T-helper 1 cell treated with Interleukin-12 subunit alpha and Interleukin-12 subunit beta and Interleukin-4 antibody, amounts not matched to agents 30 ng/mL and 1 ng/mL, for 36 hours (primary cell): ENCODE results near the gene TNK1. TPM values are rescaled to one million over a fixed set of nuclear protein-coding genes. Genes with fewer than 3 reads are reported as not detected.

ENCODE experiments used
- intact Hi-C: fragments of 100-400 bp; cut with micrococcal nuclease; formaldehyde crosslinking; loops from one replicate; pipeline ENCODE4 v1.15.1; 2024
- total RNA-seq: library from RNA; stranded (reverse); gene quantifications from 2 replicates; pipeline ENCODE4 v1.2.3, GENCODE V29; 2022

Gene TNK1
- total RNA-seq, 1 donor from 2014 or later, result 1.1 TPM

DNA sequence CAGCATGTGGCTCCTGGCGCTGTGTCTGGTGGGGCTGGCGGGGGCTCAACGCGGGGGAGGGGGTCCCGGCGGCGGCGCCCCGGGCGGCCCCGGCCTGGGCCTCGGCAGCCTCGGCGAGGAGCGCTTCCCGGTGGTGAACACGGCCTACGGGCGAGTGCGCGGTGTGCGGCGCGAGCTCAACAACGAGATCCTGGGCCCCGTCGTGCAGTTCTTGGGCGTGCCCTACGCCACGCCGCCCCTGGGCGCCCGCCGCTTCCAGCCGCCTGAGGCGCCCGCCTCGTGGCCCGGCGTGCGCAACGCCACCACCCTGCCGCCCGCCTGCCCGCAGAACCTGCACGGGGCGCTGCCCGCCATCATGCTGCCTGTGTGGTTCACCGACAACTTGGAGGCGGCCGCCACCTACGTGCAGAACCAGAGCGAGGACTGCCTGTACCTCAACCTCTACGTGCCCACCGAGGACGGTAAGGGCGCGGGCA, 27.4 kb downstream of the TNK1 start:
- intact Hi-C loops, result no loop called here

DNA sequence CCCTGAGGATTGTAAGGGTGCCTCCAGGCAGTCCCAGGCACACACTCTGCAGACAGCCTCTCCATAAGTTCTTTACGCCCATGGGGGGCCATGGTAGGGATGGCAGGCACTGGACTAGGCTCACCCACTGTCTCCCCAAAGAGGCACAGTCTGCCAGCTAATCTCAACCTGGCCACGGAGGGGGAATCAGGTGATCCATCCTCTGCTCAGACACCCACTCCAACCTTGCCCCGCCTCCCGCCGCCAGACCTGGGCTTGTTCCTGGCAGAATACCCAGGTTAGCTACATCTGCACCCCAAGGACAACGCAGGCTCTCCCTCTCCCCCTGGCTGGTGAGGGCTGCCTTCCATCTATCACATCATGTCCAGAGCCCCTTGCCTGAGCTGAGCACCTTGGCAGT, 28.0 kb downstream of the TNK1 start:
- intact Hi-C loops, result no loop called here

DNA sequence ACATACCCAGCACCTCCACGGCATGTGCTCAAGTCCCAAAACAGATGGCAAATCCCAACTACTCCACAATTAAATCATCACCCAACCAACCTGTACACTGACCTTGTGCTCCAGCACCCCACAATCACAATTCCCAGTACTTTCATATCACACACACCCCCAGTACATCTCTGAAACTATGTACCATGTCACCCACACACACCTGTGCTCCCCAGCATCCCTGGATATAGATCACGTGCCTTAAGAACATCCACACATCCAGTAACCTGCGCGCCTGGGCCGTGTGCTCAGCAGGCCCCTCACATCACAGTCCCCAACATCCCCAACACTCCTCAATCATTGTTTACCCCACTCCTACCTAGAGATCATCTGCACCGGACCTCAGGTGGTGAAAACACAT, 28.8 kb downstream of the TNK1 start:
- intact Hi-C loops, result no loop called here

DNA sequence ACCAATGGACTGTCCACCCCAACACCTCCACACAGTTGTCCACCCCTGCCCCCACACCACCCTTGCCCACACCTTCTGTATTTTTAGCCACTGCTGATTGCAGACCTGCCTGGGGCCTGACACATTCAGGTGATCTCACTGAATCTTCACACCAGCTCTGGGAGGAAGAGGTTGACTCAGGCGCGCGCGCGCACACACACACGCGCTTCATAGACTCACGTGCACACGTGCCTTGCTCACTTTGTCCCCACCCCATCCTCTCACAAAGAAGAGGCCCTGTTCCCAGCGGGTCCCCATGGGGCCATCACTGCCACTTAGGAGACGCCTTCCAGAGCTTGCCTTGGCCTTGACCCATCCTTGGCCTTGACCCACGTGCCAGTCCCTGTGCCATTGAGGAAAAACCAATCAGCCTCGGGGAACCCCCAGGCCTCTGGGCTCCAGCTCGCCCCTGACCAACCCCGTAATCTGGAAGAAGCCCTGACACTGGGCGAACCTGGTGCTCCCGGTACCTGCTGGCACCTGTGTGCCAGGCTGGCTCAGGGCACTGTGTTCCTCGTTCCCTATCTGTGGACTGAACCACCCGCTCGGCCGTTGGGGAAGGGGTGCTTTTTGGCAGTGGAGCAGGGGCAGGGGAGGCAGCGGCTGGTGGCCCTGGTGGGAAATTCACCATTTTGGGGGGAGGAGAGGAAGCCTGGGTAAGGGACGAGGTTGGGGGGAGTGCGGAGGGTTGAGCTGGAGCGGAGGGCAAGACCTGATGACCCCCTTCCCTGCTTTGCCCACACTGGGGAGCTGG, 29.9 kb downstream of the TNK1 start:
- intact Hi-C loops, result no loop called here

DNA sequence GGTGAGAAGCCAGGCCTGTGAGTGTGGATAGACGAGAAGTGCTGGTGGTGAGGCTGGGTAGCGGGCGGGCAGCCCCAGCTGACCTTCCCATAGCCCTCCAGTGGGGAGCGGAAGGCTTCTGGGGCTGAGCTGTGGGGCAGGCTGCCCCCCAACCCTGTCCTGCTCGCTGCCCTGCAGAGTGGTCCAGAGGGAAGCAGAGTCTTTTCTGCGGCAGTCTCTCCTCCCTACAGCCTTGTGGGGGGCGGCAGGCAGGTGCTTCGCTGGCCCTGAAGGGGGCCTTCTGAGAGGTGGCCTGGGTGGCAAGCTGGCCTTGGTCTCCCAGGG, 30.5 kb downstream of the TNK1 start:
- intact Hi-C loops, result no loop called here

DNA sequence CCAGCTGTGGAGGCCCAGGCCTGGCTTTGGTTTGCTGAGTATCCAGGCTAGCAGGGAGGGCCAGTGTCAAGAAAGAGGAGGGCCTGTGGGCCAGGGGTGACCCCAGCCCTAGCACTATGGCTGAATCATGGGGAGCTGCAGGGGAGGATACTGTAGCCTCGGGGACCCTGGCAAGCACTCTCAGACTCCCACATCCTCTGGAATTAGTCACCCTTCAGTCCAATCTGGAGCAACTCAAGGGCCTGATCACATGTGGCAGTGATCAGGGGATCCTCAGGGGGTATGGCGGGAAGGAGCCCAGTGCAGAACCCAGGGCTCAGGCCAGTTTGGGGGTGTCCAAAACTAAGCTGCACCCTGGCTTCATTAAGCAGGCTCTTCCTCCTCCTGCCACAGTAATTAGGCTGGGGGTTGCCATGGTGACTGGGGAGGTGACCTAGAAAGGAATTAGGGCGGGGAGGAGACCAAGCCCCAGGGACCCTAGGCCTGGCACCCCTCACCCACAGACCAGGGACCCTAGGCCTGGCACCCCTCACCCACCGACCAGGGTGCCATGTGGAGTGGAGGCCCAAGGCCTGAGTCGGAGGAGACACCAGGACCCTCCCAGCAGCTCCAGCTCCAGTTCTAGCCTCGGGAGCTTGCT, 32.6 kb downstream of the TNK1 start:
- intact Hi-C loops, result no loop called here

DNA sequence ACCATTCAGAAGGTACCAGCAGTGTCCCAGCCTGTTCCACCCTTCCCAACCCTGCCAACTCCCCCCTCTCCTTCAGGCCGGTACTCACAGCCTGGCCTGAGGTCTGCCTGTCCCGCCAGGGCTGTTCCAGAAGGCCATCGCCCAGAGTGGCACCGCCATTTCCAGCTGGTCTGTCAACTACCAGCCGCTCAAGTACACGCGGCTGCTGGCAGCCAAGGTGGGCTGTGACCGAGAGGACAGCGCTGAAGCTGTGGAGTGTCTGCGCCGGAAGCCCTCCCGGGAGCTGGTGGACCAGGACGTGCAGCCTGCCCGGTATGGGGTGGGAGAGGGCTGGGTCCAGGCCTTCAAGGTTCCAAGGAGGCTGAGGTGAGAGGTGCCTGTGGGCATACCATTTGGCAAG, 33.9 kb downstream of the TNK1 start:
- intact Hi-C loops, result no loop called here

DNA sequence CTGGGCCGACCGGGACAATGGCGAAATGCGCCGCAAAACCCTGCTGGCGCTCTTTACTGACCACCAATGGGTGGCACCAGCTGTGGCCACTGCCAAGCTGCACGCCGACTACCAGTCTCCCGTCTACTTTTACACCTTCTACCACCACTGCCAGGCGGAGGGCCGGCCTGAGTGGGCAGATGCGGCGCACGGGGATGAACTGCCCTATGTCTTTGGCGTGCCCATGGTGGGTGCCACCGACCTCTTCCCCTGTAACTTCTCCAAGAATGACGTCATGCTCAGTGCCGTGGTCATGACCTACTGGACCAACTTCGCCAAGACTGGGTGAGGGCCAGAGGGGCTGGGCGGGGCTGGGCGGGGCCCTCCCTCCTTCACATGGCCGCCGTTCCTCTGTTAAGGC, 34.9 kb downstream of the TNK1 start:
- intact Hi-C loops, result no loop called here

DNA sequence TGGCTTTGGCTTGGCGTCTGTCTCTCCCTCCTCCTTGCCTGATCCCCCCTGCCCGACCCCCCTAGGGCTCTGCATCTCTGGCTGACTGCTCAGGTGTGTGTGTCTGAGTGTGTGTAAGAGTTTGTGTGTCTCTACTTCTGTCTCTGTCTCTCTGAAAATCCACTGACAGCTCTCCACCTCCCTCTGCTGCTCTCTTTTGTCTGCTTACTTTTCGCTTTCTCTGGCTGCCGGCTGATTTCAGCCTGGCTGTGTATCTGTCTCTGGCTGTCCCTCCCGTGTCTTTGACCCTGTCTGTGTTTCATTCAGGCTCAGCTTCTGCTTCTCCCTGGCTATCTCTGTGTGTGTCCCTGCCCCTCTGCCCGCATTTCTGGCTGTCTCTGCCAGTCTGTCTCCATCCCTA, 35.4 kb downstream of the TNK1 start:
- intact Hi-C loops, result no loop called here

DNA sequence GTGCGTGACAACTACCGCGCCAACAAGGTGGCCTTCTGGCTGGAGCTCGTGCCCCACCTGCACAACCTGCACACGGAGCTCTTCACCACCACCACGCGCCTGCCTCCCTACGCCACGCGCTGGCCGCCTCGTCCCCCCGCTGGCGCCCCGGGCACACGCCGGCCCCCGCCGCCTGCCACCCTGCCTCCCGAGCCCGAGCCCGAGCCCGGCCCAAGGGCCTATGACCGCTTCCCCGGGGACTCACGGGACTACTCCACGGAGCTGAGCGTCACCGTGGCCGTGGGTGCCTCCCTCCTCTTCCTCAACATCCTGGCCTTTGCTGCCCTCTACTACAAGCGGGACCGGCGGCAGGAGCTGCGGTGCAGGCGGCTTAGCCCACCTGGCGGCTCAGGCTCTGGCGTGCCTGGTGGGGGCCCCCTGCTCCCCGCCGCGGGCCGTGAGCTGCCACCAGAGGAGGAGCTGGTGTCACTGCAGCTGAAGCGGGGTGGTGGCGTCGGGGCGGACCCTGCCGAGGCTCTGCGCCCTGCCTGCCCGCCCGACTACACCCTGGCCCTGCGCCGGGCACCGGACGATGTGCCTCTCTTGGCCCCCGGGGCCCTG, 36.3 kb downstream of the TNK1 start:
- intact Hi-C loops, result no loop called here

DNA sequence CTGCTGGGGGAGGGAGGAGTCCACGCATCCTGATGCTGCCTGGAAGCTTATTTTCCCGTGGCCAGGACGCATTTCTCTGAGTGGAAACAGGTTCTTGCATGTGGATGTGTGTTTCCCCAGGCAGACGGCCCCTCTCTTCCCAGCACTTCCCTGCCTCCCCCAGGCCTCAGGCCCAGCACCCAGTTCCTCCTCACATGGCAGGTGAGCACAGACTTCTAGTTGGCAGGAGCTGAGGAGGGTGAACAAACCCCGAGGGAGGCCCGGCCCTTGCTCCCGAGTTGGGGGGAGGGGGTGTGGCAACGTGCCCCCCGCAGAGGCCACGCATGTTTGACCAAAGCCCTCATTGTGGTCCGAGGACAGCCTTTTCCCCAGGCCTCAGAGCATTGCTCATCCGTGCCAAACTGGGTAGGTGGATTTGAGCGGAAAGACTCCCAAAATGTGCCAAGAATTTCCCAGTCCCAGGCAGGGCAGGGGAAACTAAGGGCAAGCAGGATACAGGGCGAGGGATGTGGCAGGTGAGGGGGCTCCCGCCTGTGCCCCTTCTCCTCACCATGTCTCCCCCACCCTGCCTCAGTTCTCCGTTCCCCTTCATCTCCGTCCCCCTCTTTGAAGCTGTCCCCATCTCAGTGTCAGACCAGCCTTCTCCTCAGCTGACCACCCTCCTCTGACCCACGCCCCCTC, 37.7 kb downstream of the TNK1 start:
- intact Hi-C loops, result no loop called here

DNA sequence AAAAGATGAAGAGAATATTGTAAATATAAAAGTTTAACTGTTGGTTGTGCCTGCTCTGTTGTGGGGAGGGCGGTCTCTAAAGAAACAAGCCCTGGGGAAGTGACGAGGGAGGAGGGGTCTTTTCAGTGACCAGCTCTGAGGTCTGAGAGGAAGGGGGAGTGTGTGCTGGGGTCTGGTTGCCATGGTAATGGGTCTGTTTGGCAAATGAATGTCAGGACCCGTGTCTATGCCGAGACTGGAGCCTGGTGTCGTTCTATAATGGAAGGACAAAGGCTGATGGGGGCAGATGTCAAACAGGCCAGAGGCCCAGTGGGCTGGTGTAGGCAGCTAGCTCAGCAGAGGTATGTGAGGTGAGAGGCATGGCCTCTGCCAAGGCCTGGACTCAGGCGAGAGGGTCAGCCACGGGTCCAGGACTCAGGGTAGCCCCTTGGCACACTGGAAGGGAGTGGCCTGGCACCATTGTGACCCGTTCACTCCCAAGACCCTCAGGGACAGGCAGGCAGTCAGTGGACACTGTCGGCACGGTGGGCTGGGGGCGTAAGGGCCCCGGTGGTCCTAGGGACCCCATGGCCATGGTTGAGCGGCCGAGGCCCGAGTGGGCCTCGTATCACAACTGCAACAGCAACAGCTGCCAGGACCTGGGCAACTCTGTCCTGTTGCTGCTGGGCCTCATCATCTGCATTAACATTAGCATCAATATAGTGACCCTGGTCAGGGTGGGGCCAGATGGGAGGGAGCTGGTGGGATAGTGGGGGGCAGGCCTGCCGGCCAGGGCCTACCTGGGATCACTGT, 39.1 kb downstream of the TNK1 start, which contains the start of gene SPEM1:
SPEM1 (plus strand) TSS at position 506 of the 792 bp plus-strand sequence; CDS start at position 567, 61 bp downstream.
- intact Hi-C loops, result no loop called here

DNA sequence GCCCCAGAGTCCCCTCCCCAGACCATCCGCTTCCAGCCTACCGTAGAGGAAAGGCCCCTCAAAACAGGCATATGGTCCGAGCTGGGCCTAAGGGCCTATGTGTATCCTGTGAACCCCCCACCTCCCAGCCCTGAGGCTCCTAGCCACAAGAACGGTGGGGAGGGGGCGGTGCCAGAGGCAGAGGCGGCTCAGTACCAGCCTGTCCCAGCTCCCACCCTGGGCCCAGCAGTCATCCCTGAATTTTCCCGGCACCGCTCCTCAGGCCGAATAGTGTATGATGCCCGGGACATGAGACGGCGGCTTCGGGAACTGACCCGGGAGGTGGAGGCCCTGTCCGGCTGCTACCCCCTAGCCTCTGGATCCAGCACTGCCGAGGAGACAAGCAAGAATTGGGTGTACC, 40.3 kb downstream of the TNK1 start:
- intact Hi-C loops, result no loop called here

DNA sequence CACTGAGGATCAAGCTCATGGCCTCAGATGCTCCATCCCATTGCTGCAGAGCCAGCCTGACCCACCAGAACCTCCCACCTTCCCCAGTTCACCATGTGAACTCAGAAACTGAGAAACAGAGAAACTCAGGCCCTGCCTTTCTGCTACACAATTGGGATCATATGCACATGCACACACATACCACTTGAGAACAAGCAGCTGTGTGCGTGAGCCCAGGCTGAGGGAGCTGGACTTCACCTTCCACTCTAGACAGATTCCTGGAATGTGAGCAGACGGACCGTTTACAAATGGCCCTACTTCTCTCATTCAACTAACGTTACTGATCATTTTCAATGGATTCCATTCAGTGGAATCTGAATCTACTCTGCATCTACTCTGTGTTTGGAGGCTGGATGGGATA, 42.8 kb downstream of the TNK1 start:
- intact Hi-C loops, result no loop called here

DNA sequence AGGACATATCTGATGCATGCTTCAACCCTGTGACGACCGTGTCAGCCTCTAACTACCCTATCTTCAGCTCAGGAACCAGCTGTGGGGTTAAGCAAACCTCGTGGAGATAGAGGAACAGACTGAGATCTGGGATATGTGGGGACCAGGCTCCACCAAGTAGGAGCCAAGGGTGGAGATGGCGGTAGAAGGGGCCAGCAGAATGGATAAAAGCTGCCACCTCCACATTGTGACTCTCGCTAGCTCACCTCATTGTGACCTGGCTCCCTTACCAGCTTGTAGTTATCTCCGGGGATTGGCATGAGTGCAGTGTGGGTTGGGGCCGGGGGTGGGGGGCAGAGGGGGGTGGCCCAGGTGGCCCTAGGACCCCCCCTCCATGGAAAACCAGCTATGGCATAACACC, 44.4 kb downstream of the TNK1 start, which contains the start of gene SPEM2:
SPEM2 (plus strand) TSS at position 301 of the 400 bp plus-strand sequence; CDS start at position 374, 73 bp downstream.
- intact Hi-C loops, result no loop called here

DNA sequence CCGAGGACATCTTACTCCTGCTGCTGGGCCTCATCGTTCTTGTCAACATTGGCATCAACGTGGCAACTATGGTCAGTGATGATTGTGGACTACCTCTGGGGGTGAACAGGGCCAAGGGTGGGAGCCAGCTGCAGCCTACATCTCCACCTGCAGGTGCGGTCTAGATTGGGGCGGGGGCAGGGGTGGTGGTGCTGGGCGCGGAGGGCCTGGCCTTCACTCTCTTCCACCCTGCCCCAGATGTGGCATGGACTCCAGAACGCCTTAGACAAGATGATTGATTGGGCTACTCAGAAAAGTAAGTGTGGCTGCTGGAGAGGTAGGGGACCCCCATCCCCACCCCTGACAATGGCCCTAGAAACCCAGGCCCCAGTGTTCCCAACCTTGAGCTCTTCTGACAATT, 44.9 kb downstream of the TNK1 start:
- intact Hi-C loops, result no loop called here

DNA sequence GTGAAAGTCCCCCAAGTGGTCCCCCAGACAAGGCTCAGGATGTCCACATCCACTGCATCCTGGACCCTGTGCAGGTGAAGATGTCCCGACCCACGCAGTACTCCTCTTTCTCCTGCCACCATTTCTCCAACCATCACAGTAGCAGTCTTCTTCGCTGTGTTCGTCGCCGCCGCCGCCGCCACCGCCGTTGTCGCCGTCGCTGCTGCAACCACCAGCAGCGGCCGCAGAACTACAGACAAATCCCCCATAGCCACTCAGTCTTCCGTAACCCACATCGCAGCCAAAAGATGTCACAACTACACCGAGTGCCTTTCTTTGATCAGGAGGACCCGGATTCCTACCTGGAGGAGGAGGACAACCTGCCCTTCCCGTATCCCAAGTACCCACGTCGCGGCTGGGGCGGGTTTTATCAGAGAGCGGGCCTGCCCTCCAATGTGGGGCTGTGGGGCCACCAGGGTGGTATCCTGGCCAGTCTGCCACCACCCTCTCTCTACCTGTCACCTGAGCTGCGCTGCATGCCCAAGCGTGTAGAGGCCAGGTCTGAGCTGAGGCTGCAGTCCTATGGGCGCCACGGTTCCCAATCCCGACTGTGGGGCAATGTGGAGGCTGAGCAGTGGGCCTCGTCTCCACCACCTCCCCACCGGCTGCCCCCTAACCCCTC, 45.4 kb downstream of the TNK1 start:
- intact Hi-C loops, result no loop called here

DNA sequence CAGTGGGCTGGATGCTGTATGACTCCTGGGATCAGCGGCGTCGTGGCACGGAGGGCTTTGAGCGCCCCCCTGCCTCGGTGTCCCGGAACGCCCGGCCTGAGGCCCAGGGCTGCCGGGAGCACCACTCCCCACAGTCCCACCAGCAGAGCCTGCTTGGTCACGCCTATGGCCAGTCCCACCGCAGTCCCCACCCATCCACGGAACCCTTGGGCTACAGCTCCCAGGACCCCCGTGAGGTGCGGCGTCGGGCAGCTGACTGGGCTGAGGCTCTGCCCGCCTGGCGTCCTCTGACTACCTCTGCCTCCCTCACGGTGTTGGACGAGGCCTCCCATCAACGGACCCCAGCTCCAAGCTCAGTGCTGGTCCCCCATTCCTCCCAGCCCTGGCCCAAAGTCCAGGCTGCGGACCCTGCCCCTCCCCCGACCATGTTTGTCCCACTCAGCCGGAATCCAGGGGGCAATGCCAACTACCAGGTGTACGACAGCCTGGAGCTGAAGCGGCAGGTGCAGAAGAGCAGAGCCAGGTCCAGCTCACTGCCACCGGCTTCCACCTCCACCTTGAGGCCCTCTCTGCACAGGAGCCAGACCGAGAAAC, 46.1 kb downstream of the TNK1 start:
- intact Hi-C loops, result no loop called here

DNA sequence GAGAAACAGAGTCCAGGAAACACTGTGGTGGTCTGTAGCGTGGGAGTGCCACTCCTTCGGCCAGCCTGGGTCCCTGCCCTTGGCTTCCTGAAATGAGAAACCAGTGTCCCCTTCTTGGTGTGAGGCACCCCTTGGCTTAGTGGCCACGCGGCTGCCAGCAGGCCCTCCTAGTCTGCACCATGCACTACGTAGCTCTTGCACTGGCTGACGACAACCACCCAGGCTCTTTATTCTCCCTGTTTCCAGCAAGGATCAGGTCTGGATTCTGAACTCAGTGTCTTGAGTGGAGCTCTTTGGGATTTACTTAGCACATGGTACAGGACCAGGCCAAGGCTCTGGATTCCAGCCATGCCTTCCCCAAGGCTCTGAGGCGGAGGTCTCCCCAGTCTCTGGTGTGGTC, 46.7 kb downstream of the TNK1 start:
- intact Hi-C loops, result no loop called here

DNA sequence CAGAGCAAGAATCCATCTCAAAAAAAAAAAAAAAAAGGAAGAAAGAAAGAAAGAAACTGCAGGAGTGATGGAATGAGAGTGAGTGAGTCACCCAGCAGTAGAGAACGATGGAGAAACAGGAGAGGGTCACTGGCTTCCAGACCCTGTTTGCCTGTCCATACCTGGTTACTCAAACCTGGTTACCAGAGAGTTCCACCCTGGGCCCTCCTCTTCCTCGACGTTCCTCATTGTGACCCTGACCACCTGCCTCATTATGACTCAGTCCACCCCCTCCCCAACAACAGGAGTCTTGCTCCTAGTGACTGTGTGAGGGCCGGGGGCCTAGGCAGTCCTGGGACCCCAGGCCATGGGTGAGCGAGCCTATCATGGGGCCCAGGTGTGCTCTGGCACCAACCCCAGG, 47.7 kb downstream of the TNK1 start, which contains the start of gene SPEM3:
SPEM3 (plus strand) TSS at position 301 of the 400 bp plus-strand sequence; CDS start at position 347, 46 bp downstream.
- intact Hi-C loops, result no loop called here
